GM15510 (cell line): ENCODE data around the gene PLCB4.

ENCODE experiments used
- POLR2A ChIP-seq: IDR thresholded peaks from 3 replicates; pipeline ENCODE4 v1.6.1; 2011; ENCODE audit warnings: borderline replicate concordance; ENCODE audit not compliant: insufficient read length; ENCODE audit errors: extremely low read depth

PLCB4 gene

GRCh38 chr20:9143926-9144325 lies 75.0 kb downstream of the PLCB4 start:
- no peak for TF ChIP-seq POLR2A

GRCh38 chr20:9144643-9145042 lies 75.8 kb downstream of the PLCB4 start:
- TF ChIP-seq POLR2A = no peak

- no peak for TF ChIP-seq POLR2A
Observed at GRCh38 chr20:9145142-9145541, 76.3 kb downstream of the PLCB4 start.

- TF ChIP-seq POLR2A = no peak
Observed at GRCh38 chr20:9146649-9147048, 77.8 kb downstream of the PLCB4 start.

- TF ChIP-seq POLR2A = no peak
Observed at GRCh38 chr20:9147547-9148024, 78.7 kb downstream of the PLCB4 start.

GRCh38 chr20:9148291-9148690 lies 79.4 kb downstream of the PLCB4 start:
- TF ChIP-seq POLR2A = no peak

- TF ChIP-seq POLR2A = no peak
Observed at GRCh38 chr20:9149087-9149486, 80.2 kb downstream of the PLCB4 start.

GRCh38 chr20:9149796-9150195 lies 80.9 kb downstream of the PLCB4 start:
- no peak for TF ChIP-seq POLR2A

GRCh38 chr20:9150679-9151078 lies 81.8 kb downstream of the PLCB4 start:
- TF ChIP-seq POLR2A = no peak

GRCh38 chr20:9154464-9155024 lies 85.7 kb downstream of the PLCB4 start:
- no peak for TF ChIP-seq POLR2A

GRCh38 chr20:9156529-9157280 lies 87.8 kb downstream of the PLCB4 start:
- TF ChIP-seq POLR2A = no peak

- no peak for TF ChIP-seq POLR2A
Observed at GRCh38 chr20:9160331-9160730, 91.4 kb downstream of the PLCB4 start.

GRCh38 chr20:9160757-9161156 lies 91.9 kb downstream of the PLCB4 start:
- TF ChIP-seq POLR2A = no peak

- TF ChIP-seq POLR2A = no peak
Observed at GRCh38 chr20:9161311-9161710, 92.4 kb downstream of the PLCB4 start.

GRCh38 chr20:9163251-9163650 lies 94.4 kb downstream of the PLCB4 start:
- no peak for TF ChIP-seq POLR2A

- no peak for TF ChIP-seq POLR2A
Observed at GRCh38 chr20:9163995-9164394, 95.1 kb downstream of the PLCB4 start.
